Hepatocyte (in vitro differentiated cells): ENCODE measurements around the gene CYB561D1. TPM values are rescaled to one million over a fixed set of nuclear protein-coding genes. Genes with fewer than 3 reads are reported as not detected.
"Not testable (repeated sequence)": the region's sequence is repeated elsewhere in the genome, so short reads cannot be mapped to it uniquely, and the experiment has no call there.

Experiments used
- DNase-seq: peaks from one replicate; pipeline ENCODE4 v3.0.0-alpha.2; 2016; ENCODE audit warnings: low spot score
- H2AFZ ChIP-seq: fragments of 200-600 bp; sonication (generic); 2 replicates; pipeline ENCODE4 v1.6.0; 2016; ENCODE audit warnings: antibody characterized with exemption, mild to moderate bottlenecking
- H3K27ac ChIP-seq: fragments of 200-600 bp; sonication (generic); 2 replicates; pipeline ENCODE4 v1.5.1; 2016; ENCODE audit warnings: mild to moderate bottlenecking
- H3K27me3 ChIP-seq: fragments of 200-600 bp; sonication (generic); 2 replicates; pipeline ENCODE4 v1.6.1; 2016
- H3K36me3 ChIP-seq: fragments of 200-600 bp; sonication (generic); replicated peaks from 2 replicates; pipeline ENCODE4 v1.5.1; 2016; ENCODE audit warnings: low read depth; ENCODE audit not compliant: insufficient read depth
- H3K4me1 ChIP-seq: fragments of 200-600 bp; sonication (generic); 2 replicates; pipeline ENCODE4 v1.5.1; 2016; ENCODE audit warnings: mild to moderate bottlenecking, moderate library complexity; ENCODE audit not compliant: insufficient read depth
- H3K4me2 ChIP-seq: fragments of 200-600 bp; sonication (generic); 2 replicates; pipeline ENCODE4 v1.6.0; 2016
- H3K4me3 ChIP-seq: fragments of 200-600 bp; sonication (generic); 2 replicates; pipeline ENCODE4 v1.5.1; 2016; ENCODE audit warnings: mild to moderate bottlenecking
- H3K79me2 ChIP-seq: fragments of 200-600 bp; sonication (generic); 2 replicates; pipeline ENCODE4 v1.6.0; 2017; ENCODE audit warnings: mild to moderate bottlenecking
- H3K9me2 ChIP-seq: fragments of 200-600 bp; sonication (generic); replicated peaks from 2 replicates; pipeline ENCODE4 v1.6.0; 2017; ENCODE audit warnings: mild to moderate bottlenecking; ENCODE audit not compliant: insufficient read depth
- H3K9me3 ChIP-seq: fragments of 200-600 bp; sonication (generic); 2 replicates; pipeline ENCODE4 v1.5.1; 2016; ENCODE audit warnings: low read depth, mild to moderate bottlenecking
- H4K20me1 ChIP-seq: fragments of 200-600 bp; sonication (generic); 2 replicates; pipeline ENCODE4 v1.6.0; 2016; ENCODE audit warnings: mild to moderate bottlenecking; ENCODE audit not compliant: insufficient read depth, poor library complexity, severe bottlenecking
- EZH2 ChIP-seq: fragments of 200-600 bp; sonication (generic); IDR thresholded peaks from 2 replicates; pipeline ENCODE4 v1.6.1; 2016; ENCODE audit warnings: antibody characterized with exemption, mild to moderate bottlenecking, borderline replicate concordance
- EZH2phosphoT487 ChIP-seq: fragments of 200-600 bp; sonication (generic); IDR thresholded peaks from one replicate; pipeline ENCODE4 v1.6.1; 2018; ENCODE audit warnings: antibody characterized with exemption, mild to moderate bottlenecking, low read depth, moderate library complexity; ENCODE audit not compliant: unreplicated experiment, severe bottlenecking
- WGBS: methylation state at CpG from one replicate; pipeline ENCODE4 v1.1.6; 2016; ENCODE audit warnings: low lambda C conversion rate; ENCODE audit errors: missing lambda C conversion rate; 5-methylcytosine and 5-hydroxymethylcytosine counted together
- polyA plus RNA-seq: library from polyadenylated mRNA; unstranded; fragments of >200 nt; fragmentation: Nextera tagmentation; extraction: Ambion mirVana; gene quantifications from 2 replicates; pipeline ENCODE4 v1.2.1, GENCODE V29; 2016
- total RNA-seq: library from RNA; depleted of rRNA; stranded (reverse); fragments of >200 nt; gene quantifications from 2 replicates; pipeline ENCODE4 v1.2.3, GENCODE V29; 2014
- TF ChIP-seq, protein P1 (sequence below): fragments of 200-600 bp; sonication (generic); IDR thresholded peaks from 2 replicates; pipeline ENCODE4 v1.5.1; 2016; ENCODE audit warnings: antibody characterized with exemption, mild to moderate bottlenecking; ENCODE audit not compliant: poor library complexity

CYB561D1 gene
- total and polyA plus RNA-seq, 2 experiments from 2014 or later = 4.8 to 6.5 TPM

DNA sequence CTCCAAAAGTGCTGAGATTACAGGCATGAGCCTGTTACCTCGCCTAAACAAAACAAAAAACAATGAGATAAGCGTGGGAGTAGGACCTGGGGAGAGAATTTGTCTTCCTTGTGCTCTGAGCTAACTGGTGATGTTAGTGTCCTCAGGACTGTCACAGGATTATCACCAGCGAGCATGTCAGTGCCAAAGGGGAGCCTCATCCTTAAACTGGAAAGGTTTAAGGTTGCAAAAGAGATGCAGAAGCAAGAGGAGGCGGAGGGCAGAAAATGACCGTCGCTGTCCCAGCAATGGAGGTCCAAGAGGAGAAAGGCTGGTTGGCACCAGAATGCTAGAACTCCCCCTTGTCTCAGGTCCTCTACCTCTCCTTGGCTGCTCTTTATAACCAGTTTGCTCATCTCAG is 23.6 kb upstream of the CYB561D1 start:
- H3K36me3 ChIP-seq = no peaks in the 10 kb centered on the region
- H3K79me2 ChIP-seq = no peaks in the 10 kb centered on the region
- no peak overlapping the region for H3K27ac ChIP-seq
- H3K27me3 ChIP-seq = peaks cover 76% of the 10 kb centered on the region
- H3K9me2 ChIP-seq = no peaks in the 10 kb centered on the region
- H3K4me3 ChIP-seq = no peak overlapping the region
- H3K4me2 ChIP-seq = no peak overlapping the region
- H3K9me3 ChIP-seq = no peaks in the 10 kb centered on the region
- 61% methylated on average over 6 of the region's 6 CpGs for WGBS
- no peak overlapping the region for H2AFZ ChIP-seq
- peaks cover 4% of the 10 kb centered on the region for H3K4me1 ChIP-seq
- H4K20me1 ChIP-seq = no peaks in the 10 kb centered on the region
- no peak for TF ChIP-seq EZH2
- no peak for DNase-seq

DNA sequence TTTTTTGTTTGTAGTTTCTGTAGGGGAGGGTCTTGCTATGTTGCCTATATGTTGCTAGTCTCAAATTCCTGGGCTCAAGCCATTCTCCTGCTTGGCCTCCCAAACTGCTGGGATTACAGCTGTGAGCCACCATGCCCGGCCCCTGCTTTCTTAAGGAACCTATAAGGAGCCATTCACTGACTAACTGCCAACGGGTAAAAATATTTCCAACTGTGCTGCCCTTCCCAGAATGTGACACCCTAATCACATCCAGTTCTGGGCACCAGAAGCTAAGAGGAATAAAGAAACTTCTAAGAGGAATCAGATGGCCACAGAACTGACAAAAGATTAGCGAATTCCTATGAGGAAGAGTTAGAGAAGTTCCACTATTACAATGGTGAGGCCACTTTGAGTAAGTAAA is 21.1 kb upstream of the CYB561D1 start:
- Histone ChIP-seq H3K9me2 (no peaks in the 10 kb centered on the region), H2AFZ (no peak overlapping the region), H4K20me1 (no peaks in the 10 kb centered on the region), H3K27ac (no peak overlapping the region), H3K4me3 (no peak overlapping the region), H3K4me1 (no peaks in the 10 kb centered on the region), H3K4me2 (no peak overlapping the region), H3K27me3 (peaks cover 54% of the 10 kb centered on the region), H3K9me3 (no peaks in the 10 kb centered on the region), H3K36me3 (no peaks in the 10 kb centered on the region), H3K79me2 (no peaks in the 10 kb centered on the region)
- DNase-seq = no peak
- 57% methylated on average over 3 of the region's 3 CpGs for WGBS
- TF ChIP-seq EZH2phosphoT487 (no peak), EZH2 (no peak)
- TF ChIP-seq, protein P1, sequence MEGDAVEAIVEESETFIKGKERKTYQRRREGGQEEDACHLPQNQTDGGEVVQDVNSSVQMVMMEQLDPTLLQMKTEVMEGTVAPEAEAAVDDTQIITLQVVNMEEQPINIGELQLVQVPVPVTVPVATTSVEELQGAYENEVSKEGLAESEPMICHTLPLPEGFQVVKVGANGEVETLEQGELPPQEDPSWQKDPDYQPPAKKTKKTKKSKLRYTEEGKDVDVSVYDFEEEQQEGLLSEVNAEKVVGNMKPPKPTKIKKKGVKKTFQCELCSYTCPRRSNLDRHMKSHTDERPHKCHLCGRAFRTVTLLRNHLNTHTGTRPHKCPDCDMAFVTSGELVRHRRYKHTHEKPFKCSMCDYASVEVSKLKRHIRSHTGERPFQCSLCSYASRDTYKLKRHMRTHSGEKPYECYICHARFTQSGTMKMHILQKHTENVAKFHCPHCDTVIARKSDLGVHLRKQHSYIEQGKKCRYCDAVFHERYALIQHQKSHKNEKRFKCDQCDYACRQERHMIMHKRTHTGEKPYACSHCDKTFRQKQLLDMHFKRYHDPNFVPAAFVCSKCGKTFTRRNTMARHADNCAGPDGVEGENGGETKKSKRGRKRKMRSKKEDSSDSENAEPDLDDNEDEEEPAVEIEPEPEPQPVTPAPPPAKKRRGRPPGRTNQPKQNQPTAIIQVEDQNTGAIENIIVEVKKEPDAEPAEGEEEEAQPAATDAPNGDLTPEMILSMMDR = no peak

DNA sequence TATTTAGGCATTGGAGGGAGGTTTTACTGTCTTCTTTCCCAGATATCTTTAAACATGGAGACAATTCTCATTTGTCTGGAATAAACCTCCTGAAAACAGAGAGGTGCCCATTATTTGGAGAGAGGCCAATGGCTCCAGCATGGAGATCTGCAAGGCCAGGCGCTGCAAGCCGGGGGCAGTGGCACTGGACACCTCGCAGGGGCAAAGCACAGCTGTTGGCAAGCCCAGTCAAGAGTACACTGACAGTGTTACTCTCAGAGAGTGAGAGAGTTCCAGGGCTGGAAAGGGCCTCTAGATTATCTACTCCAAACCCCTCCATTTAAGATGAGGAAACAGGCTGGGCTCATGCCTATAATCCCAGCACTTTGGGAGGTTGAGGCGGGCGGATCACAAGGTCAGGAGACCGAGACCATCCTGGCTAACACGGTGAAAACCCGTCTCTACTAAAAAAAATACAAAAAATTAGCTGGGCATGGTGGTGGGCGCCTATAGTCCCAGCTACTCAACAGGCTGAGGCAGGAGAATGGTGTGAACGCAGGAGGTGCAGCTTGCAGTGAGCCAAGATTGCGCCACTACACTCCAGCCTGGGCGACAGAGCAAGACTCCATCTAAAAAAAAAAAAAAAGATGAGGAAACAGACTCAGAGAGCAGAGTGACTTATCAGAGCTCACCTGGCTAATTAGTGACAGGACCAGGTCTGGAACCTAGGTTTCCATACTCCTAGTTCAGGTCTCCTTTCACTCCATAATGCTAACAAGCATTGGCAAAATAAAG is 20.4 kb upstream of the CYB561D1 start:
- H3K27me3 ChIP-seq = peaks cover 47% of the 10 kb centered on the region
- WGBS = 83% methylated on average over 12 of the region's 12 CpGs

DNA sequence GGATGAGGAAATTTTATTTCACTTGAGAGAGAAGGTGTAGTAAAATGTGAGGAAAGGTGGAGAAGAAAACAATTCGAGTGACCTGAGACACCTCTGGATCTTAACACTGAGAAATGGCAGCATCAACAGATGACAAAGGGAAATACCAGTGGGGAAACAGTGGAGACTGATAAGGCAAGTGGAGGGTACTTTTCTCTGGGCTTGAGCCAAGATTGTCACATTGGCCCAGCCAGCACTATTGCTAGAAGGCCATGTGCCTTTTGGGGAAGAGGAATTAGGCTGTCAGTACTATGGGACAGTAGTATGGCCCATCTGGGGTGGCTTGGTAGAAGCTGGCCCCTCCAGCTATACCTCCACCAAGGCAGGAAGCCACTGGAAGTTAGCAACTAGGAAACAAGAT is 19.2 kb upstream of the CYB561D1 start:
- 83% methylated on average over 1 of the region's 1 CpG for WGBS
- Histone ChIP-seq H3K79me2 (no peaks in the 10 kb centered on the region), H3K4me3 (no peak overlapping the region), H4K20me1 (no peaks in the 10 kb centered on the region), H3K9me2 (no peaks in the 10 kb centered on the region), H3K36me3 (no peaks in the 10 kb centered on the region), H3K4me1 (no peaks in the 10 kb centered on the region), H3K27me3 (peaks cover 35% of the 10 kb centered on the region), H2AFZ (no peak overlapping the region), H3K27ac (no peak overlapping the region), H3K9me3 (no peaks in the 10 kb centered on the region), H3K4me2 (no peak overlapping the region)
- TF ChIP-seq EZH2 = no peak
- DNase-seq = no peak

More for the DNA sequence above, 20.4 kb upstream of the CYB561D1 start:
- not testable (repeated sequence) for H3K4me1 ChIP-seq, H3K4me3 ChIP-seq, H2AFZ ChIP-seq, H3K9me3 ChIP-seq, DNase-seq, H3K27ac ChIP-seq, H3K4me2 ChIP-seq, H3K9me2 ChIP-seq, H3K36me3 ChIP-seq, H3K79me2 ChIP-seq, H4K20me1 ChIP-seq

DNA sequence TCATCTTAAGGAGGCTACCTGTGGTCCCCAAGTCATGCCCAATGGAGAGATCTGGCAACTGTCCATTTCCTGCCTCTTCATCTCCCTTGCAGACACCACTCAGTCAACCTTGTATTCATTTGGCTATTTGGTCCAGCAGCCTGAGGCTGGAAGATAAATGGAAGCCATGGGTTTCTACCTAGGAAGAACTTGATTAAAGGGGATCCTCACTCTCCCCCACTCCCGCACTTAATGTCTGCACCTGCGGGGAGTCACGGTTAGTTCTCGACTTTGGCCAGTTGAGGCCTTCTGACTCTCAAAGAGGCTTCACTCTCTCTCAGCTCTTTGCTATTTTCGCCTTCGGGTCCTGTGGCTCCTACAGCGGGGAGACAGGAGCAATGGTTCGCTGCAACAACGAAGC is 18.6 kb upstream of the CYB561D1 start:
- Histone ChIP-seq H3K79me2 (no peaks in the 10 kb centered on the region), H3K9me2 (no peaks in the 10 kb centered on the region), H4K20me1 (no peaks in the 10 kb centered on the region), H2AFZ (no peak overlapping the region), H3K4me1 (no peaks in the 10 kb centered on the region), H3K4me2 (no peak overlapping the region), H3K9me3 (no peaks in the 10 kb centered on the region), H3K4me3 (no peak overlapping the region), H3K27ac (no peak overlapping the region), H3K36me3 (no peaks in the 10 kb centered on the region), H3K27me3 (peaks cover 30% of the 10 kb centered on the region)
- TF ChIP-seq, protein P1 = no peak
- TF ChIP-seq EZH2phosphoT487 (no peak), EZH2 (no peak)
- no peak for DNase-seq
- 84% methylated on average over 9 of the region's 9 CpGs for WGBS
